ENCODE measurements around the gene CCSER1. TPM values are rescaled to one million over a fixed set of nuclear protein-coding genes. Genes with fewer than 3 reads are reported as not detected.

Gene CCSER1
- total and polyA plus RNA-seq, 2 experiments from 2014 or later: 5.2 to 23.4 TPM

DNA sequence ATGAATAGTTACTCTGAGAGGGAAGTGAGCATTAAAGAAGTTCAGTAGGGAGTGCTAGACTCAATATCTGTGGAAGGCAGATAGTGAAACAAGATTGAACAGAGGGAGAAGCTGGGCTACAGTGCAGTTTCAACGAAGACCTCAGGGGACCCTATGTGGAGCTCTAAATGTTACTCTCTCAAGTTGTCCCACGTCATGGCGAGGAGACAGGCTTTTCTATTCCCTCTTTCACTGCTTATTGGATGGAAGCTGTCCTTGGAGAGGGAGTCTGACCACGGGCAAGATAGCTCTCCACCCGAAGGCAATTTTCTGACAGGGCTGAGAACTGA lies 42.3 kb upstream of the CCSER1 start:
- H3K27ac ChIP-seq: no peak overlapping the region
- H3K36me3 ChIP-seq (replicated peaks; ENCODE audit: insufficient read depth, low read depth): no peaks in the 10 kb centered on the region
- no peak overlapping the region for H3K4me3 ChIP-seq
- no peaks in the 10 kb centered on the region for H3K4me1 ChIP-seq (ENCODE audit: insufficient read depth)
- H4K20me1 ChIP-seq (ENCODE audit: insufficient read depth, poor library complexity, severe bottlenecking): no peaks in the 10 kb centered on the region
- no peak overlapping the region for H2AFZ ChIP-seq
- no peaks in the 10 kb centered on the region for H3K9me2 ChIP-seq (replicated peaks; ENCODE audit: insufficient read depth)
- H3K9me3 ChIP-seq (ENCODE audit: low read depth): no peaks in the 10 kb centered on the region
- no peak overlapping the region for H3K4me2 ChIP-seq
- DNase-seq (ENCODE audit: low spot score): no peak
- WGBS (ENCODE audit: low lambda C conversion rate, missing lambda C conversion rate): 67% methylated on average over 5 of the region's 5 CpGs
- H3K79me2 ChIP-seq: no peaks in the 10 kb centered on the region
- H3K27me3 ChIP-seq: no peaks in the 10 kb centered on the region
- TF ChIP-seq EZH2 (IDR thresholded peaks at IDR 0.05; ENCODE audit: borderline replicate concordance) (no peak), EZH2phosphoT487 (IDR thresholded peaks at IDR 0.05; ENCODE audit: low read depth, severe bottlenecking, unreplicated experiment) (no peak)

DNA sequence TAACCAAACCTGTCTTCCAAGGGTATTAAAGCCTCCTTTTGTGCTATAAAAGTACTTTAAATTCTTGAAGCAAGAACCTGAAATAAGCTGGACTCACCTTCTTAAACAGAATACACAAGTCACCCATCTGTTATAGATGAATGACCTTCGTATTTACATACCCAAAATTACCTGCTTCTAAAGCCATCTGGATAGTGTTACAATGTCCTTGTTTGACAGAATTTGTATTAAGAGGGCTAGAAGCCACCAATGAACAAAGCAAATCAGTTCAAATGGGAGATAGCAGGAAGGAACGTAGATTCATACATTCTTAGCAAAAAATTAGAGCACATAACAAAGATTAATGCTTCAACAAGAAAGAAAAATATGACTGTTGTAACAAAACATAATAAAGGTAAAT lies 33.7 kb upstream of the CCSER1 start:
- Histone ChIP-seq H3K4me2 (no peak overlapping the region), H3K4me1 (ENCODE audit: insufficient read depth) (no peaks in the 10 kb centered on the region), H3K9me2 (replicated peaks; ENCODE audit: insufficient read depth) (no peaks in the 10 kb centered on the region), H2AFZ (no peak overlapping the region), H3K79me2 (no peaks in the 10 kb centered on the region), H4K20me1 (ENCODE audit: insufficient read depth, poor library complexity, severe bottlenecking) (no peaks in the 10 kb centered on the region), H3K9me3 (ENCODE audit: low read depth) (no peaks in the 10 kb centered on the region), H3K36me3 (replicated peaks; ENCODE audit: insufficient read depth, low read depth) (no peaks in the 10 kb centered on the region), H3K27me3 (no peaks in the 10 kb centered on the region), H3K27ac (no peak overlapping the region), H3K4me3 (no peak overlapping the region)
- no peak for TF ChIP-seq EZH2phosphoT487 (IDR thresholded peaks at IDR 0.05; ENCODE audit: low read depth, severe bottlenecking, unreplicated experiment)
- TF ChIP-seq, protein P1, sequence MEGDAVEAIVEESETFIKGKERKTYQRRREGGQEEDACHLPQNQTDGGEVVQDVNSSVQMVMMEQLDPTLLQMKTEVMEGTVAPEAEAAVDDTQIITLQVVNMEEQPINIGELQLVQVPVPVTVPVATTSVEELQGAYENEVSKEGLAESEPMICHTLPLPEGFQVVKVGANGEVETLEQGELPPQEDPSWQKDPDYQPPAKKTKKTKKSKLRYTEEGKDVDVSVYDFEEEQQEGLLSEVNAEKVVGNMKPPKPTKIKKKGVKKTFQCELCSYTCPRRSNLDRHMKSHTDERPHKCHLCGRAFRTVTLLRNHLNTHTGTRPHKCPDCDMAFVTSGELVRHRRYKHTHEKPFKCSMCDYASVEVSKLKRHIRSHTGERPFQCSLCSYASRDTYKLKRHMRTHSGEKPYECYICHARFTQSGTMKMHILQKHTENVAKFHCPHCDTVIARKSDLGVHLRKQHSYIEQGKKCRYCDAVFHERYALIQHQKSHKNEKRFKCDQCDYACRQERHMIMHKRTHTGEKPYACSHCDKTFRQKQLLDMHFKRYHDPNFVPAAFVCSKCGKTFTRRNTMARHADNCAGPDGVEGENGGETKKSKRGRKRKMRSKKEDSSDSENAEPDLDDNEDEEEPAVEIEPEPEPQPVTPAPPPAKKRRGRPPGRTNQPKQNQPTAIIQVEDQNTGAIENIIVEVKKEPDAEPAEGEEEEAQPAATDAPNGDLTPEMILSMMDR (IDR thresholded peaks at IDR 0.05; ENCODE audit: poor library complexity): no peak
- no peak for TF ChIP-seq EZH2 (IDR thresholded peaks at IDR 0.05; ENCODE audit: borderline replicate concordance)
- 66% methylated on average over 2 of the region's 2 CpGs for WGBS (ENCODE audit: low lambda C conversion rate, missing lambda C conversion rate)
- DNase-seq (ENCODE audit: low spot score): no peak

DNA sequence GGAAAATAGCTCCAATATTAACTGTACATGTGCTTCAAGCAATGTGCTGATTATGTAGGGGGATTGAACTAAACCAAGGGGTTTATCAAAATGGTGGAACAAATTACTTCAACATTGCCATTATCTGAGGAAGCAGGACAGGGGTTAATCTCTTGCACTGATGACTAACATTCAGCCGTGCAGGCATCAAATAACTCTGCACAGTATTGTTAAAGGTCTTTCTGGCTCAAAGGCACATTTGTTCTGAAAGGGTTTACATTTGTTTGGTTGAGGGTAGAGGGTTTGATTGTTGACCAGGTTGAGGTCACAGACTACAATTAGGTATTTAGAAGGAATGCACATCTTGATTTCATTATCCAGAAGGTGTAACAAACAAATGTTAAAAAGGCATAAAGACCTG lies 32.2 kb upstream of the CCSER1 start:
- Histone ChIP-seq H3K9me2 (replicated peaks; ENCODE audit: insufficient read depth) (no peaks in the 10 kb centered on the region), H3K27ac (no peak overlapping the region), H3K27me3 (no peaks in the 10 kb centered on the region), H3K9me3 (ENCODE audit: low read depth) (no peaks in the 10 kb centered on the region), H3K4me1 (ENCODE audit: insufficient read depth) (no peaks in the 10 kb centered on the region), H3K79me2 (no peaks in the 10 kb centered on the region), H4K20me1 (ENCODE audit: insufficient read depth, poor library complexity, severe bottlenecking) (no peaks in the 10 kb centered on the region), H3K4me3 (no peak overlapping the region), H3K4me2 (no peak overlapping the region), H2AFZ (no peak overlapping the region), H3K36me3 (replicated peaks; ENCODE audit: insufficient read depth, low read depth) (no peaks in the 10 kb centered on the region)
- 7% methylated on average over 1 of the region's 1 CpG for WGBS (ENCODE audit: low lambda C conversion rate, missing lambda C conversion rate)
- TF ChIP-seq, protein P1 (IDR thresholded peaks at IDR 0.05; ENCODE audit: poor library complexity): no peak
- TF ChIP-seq EZH2phosphoT487 (IDR thresholded peaks at IDR 0.05; ENCODE audit: low read depth, severe bottlenecking, unreplicated experiment): no peak
- no peak for TF ChIP-seq EZH2 (IDR thresholded peaks at IDR 0.05; ENCODE audit: borderline replicate concordance)
- no peak for DNase-seq (ENCODE audit: low spot score)

DNA sequence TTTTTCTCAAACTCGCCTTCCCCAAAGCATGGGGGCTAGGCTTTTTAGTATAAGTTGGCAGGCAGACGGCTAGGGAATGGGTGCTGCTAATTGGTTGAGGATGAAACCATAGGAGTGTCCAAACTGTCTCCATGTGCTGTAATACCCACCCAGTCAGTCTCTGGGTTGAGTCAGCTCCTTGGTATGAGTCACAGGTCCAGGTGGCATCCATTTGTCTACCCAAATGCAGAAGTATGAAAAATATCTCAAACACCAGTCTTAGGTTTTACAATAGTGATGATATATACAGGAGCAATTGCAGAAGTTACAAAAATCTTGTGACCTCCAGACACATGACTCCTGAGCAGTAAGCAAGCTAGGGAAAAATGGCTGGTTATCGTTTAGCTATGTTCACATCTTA lies 27.4 kb upstream of the CCSER1 start:
- Histone ChIP-seq H2AFZ (no peak overlapping the region), H3K36me3 (replicated peaks; ENCODE audit: insufficient read depth, low read depth) (no peaks in the 10 kb centered on the region), H3K27me3 (no peaks in the 10 kb centered on the region), H3K4me3 (no peak overlapping the region), H4K20me1 (ENCODE audit: insufficient read depth, poor library complexity, severe bottlenecking) (no peaks in the 10 kb centered on the region), H3K9me3 (ENCODE audit: low read depth) (no peaks in the 10 kb centered on the region), H3K4me2 (no peak overlapping the region), H3K9me2 (replicated peaks; ENCODE audit: insufficient read depth) (no peaks in the 10 kb centered on the region), H3K79me2 (no peaks in the 10 kb centered on the region), H3K27ac (no peak overlapping the region), H3K4me1 (ENCODE audit: insufficient read depth) (no peaks in the 10 kb centered on the region)
- no peak for TF ChIP-seq EZH2 (IDR thresholded peaks at IDR 0.05; ENCODE audit: borderline replicate concordance)
- TF ChIP-seq, protein P1 (IDR thresholded peaks at IDR 0.05; ENCODE audit: poor library complexity): no peak
- 90% methylated on average over 3 of the region's 3 CpGs for WGBS (ENCODE audit: low lambda C conversion rate, missing lambda C conversion rate)
- DNase-seq (ENCODE audit: low spot score): no peak

Data from hepatocyte (in vitro differentiated cells).